Occipital lobe (tissue), 2 donors: Measurements from ENCODE around the gene NR4A1. TPM values are rescaled to one million over a fixed set of nuclear protein-coding genes. Genes with fewer than 3 reads are reported as not detected.
"Not testable (repeated sequence)": the region's sequence is repeated elsewhere in the genome, so short reads cannot be mapped to it uniquely, and the experiment has no call there.

Experiments used
- DNase-seq: peaks from one replicate; lab custom pipeline; 2025; lab: John Stamatoyannopoulos, UW
- total RNA-seq: library from RNA; depleted of rRNA; stranded (reverse); fragments of >200 nt; gene quantifications from one replicate; pipeline ENCODE4 v1.2.3, GENCODE V29; 2014

Gene NR4A1
- total RNA-seq, 1 donor from 2014 or later, result 5.8 TPM

GRCh38 chr12:52096332-52097044 lies 45.2 kb downstream of the NR4A1 start:
- DNase-seq, result no peak

- no peak for DNase-seq
Measured at GRCh38 chr12:52097045-52097666, 45.9 kb downstream of the NR4A1 start.

GRCh38 chr12:52104431-52105089 lies 53.3 kb downstream of the NR4A1 start:
- not testable (repeated sequence) for DNase-seq

Other genes with a start within 250 kb of the NR4A1 start
- 0.47 TPM for gene FIGNL2, start 202.7 kb upstream of the NR4A1 start, total RNA-seq
- not detected for gene ANKRD33, start 163.3 kb upstream of the NR4A1 start, total RNA-seq
- 11.5 TPM for gene ACVRL1, start 143.9 kb upstream of the NR4A1 start, total RNA-seq
- gene ACVR1B, start 99.7 kb upstream of the NR4A1 start, total RNA-seq, result 43.2 TPM
- 1.6 TPM for gene TAMALIN, start 44.5 kb upstream of the NR4A1 start, total RNA-seq
- gene ATG101, start 18.5 kb downstream of the NR4A1 start, total RNA-seq, result 19.5 TPM
- not detected for gene SMIM41, start 28.3 kb downstream of the NR4A1 start, total RNA-seq
- not detected for gene KRT80, start 140.6 kb downstream of the NR4A1 start, total RNA-seq
- not detected for gene KRT7, start 181.8 kb downstream of the NR4A1 start, total RNA-seq
- gene KRT86, start 223.2 kb downstream of the NR4A1 start, total RNA-seq, result 0.16 TPM
- not detected for gene KRT81, start 240.1 kb downstream of the NR4A1 start, total RNA-seq